ENCODE data around the gene CLN6.

CLN6 gene

GRCh38 chr15:68186671-68187397 lies 42.7 kb downstream of the CLN6 start:
- no peak overlapping the region for H3K4me3 ChIP-seq (ENCODE audit: low read depth, low read length)
- TF ChIP-seq POLR2A (IDR thresholded peaks at IDR 0.05; ENCODE audit: extremely low read depth, insufficient read length) (no peak), CTCF (IDR thresholded peaks at IDR 0.05; ENCODE audit: low read depth, low read length) (no peak), MAX (IDR thresholded peaks at IDR 0.05; ENCODE audit: low read depth, low read length) (no peak), MYC (IDR thresholded peaks at IDR 0.05; ENCODE audit: low read depth, low read length) (no peak)
- no peak for DNase-seq (ENCODE audit: low read depth)

- no peak for DNase-seq (ENCODE audit: low read depth)
- TF ChIP-seq MYC (IDR thresholded peaks at IDR 0.05; ENCODE audit: low read depth, low read length) (no peak), CTCF (IDR thresholded peaks at IDR 0.05; ENCODE audit: low read depth, low read length) (no peak), POLR2A (IDR thresholded peaks at IDR 0.05; ENCODE audit: extremely low read depth, insufficient read length) (no peak), MAX (IDR thresholded peaks at IDR 0.05; ENCODE audit: low read depth, low read length) (no peak)
- H3K4me3 ChIP-seq (ENCODE audit: low read depth, low read length) = no peak overlapping the region
These were observed 44.7 kb downstream of the CLN6 start for GRCh38 chr15:68184616-68185480.

- no peak for DNase-seq (ENCODE audit: low read depth)
- H3K4me3 ChIP-seq (ENCODE audit: low read depth, low read length) = no peak overlapping the region
- TF ChIP-seq MYC (IDR thresholded peaks at IDR 0.05; ENCODE audit: low read depth, low read length) (no peak), POLR2A (IDR thresholded peaks at IDR 0.05; ENCODE audit: extremely low read depth, insufficient read length) (no peak), CTCF (IDR thresholded peaks at IDR 0.05; ENCODE audit: low read depth, low read length) (no peak), MAX (IDR thresholded peaks at IDR 0.05; ENCODE audit: low read depth, low read length) (no peak)
These were observed 45.8 kb downstream of the CLN6 start for GRCh38 chr15:68183616-68184315.

GRCh38 chr15:68177742-68178141 lies 51.8 kb downstream of the CLN6 start:
- H3K4me3 ChIP-seq (ENCODE audit: low read depth, low read length) = no peak overlapping the region
- no peak for DNase-seq (ENCODE audit: low read depth)
- no peak for TF ChIP-seq MYC (IDR thresholded peaks at IDR 0.05; ENCODE audit: low read depth, low read length)
- TF ChIP-seq POLR2A (IDR thresholded peaks at IDR 0.05; ENCODE audit: extremely low read depth, insufficient read length) = no peak
- TF ChIP-seq MAX (IDR thresholded peaks at IDR 0.05; ENCODE audit: low read depth, low read length) = no peak
- TF ChIP-seq CTCF (IDR thresholded peaks at IDR 0.05; ENCODE audit: low read depth, low read length) = no peak

GRCh38 chr15:68176601-68177000 lies 52.9 kb downstream of the CLN6 start:
- H3K4me3 ChIP-seq (ENCODE audit: low read depth, low read length) = no peak overlapping the region
- TF ChIP-seq POLR2A (IDR thresholded peaks at IDR 0.05; ENCODE audit: extremely low read depth, insufficient read length) (no peak), MYC (IDR thresholded peaks at IDR 0.05; ENCODE audit: low read depth, low read length) (no peak), MAX (IDR thresholded peaks at IDR 0.05; ENCODE audit: low read depth, low read length) (no peak), CTCF (IDR thresholded peaks at IDR 0.05; ENCODE audit: low read depth, low read length) (no peak)
- DNase-seq (ENCODE audit: low read depth) = no peak
